Epithelial cell of proximal tubule (primary cell): Measurements from ENCODE around the gene ERO1A. TPM values are rescaled to one million over a fixed set of nuclear protein-coding genes. Genes with fewer than 3 reads are reported as not detected.

Experiments
- DNase-seq: peaks from one replicate; pipeline ENCODE4 v3.0.0-alpha.2; 2011; ENCODE audit warnings: low read depth
- H3K4me3 ChIP-seq: 2 replicates; pipeline ENCODE4 v1.5.1; 2011; ENCODE audit warnings: low read depth, mild to moderate bottlenecking, low read length
- CTCF ChIP-seq: conservative IDR thresholded peaks from 2 replicates; pipeline ENCODE4 v1.5.1; 2012; ENCODE audit warnings: low read depth, mild to moderate bottlenecking, low read length
- total RNA-seq: library from RNA; depleted of rRNA; stranded (reverse); fragments of >200 nt; gene quantifications from 2 replicates; pipeline ENCODE4 v1.2.3, GENCODE V29; 2015

Gene ERO1A
- total RNA-seq, 1 donor from 2014 or later, result 105 TPM

GRCh38 chr14:52686176-52686575 is 9.2 kb downstream of the ERO1A start:
- DNase-seq, result no peak
- TF ChIP-seq CTCF, result no peak
- H3K4me3 ChIP-seq, result no peak overlapping the region

GRCh38 chr14:52683985-52684520 is 11.3 kb downstream of the ERO1A start:
- H3K4me3 ChIP-seq, result no peak overlapping the region
- no peak for DNase-seq
- no peak for TF ChIP-seq CTCF

GRCh38 chr14:52678591-52678990 is 16.8 kb downstream of the ERO1A start:
- DNase-seq, result no peak
- H3K4me3 ChIP-seq, result no peak overlapping the region
- peak; percentile 46 for TF ChIP-seq CTCF

- no peak overlapping the region for H3K4me3 ChIP-seq
- no peak for DNase-seq
- TF ChIP-seq CTCF, result no peak
These were observed 31.5 kb downstream of the ERO1A start for GRCh38 chr14:52663850-52664249.

- TF ChIP-seq CTCF, result no peak
- DNase-seq, result no peak
- H3K4me3 ChIP-seq, result no peak overlapping the region
These were observed 34.0 kb downstream of the ERO1A start for GRCh38 chr14:52661314-52661713.

GRCh38 chr14:52660832-52661231 is 34.5 kb downstream of the ERO1A start:
- TF ChIP-seq CTCF, result no peak
- DNase-seq, result no peak
- no peak overlapping the region for H3K4me3 ChIP-seq

- no peak overlapping the region for H3K4me3 ChIP-seq
- DNase-seq, result no peak
- TF ChIP-seq CTCF, result no peak
These were observed 35.0 kb downstream of the ERO1A start for GRCh38 chr14:52660325-52660724.
